ENCODE data around the gene GPC5. TPM values are rescaled to one million over a fixed set of nuclear protein-coding genes. Genes with fewer than 3 reads are reported as not detected.

GPC5 gene
- total RNA-seq, 1 donor: not detected

DNA sequence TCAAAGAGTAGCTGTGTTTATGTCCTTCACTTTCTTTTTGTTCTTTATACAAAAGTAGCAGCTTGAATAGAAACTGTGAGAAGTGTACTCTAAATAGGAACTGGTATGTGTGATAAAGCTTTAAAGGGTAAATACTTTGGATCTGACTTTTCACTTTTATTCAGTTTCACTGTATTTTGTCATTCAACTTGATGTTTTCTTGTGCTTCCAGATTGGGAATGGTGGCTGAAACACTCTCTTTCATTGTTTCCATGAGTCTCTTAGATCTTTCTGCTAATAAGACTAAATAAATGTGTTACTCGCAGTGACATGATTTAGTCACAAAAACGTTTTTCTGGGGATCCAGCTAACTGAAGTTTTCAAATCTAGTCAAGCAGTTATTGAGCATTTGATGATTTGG is 133.2 kb downstream of the GPC5 start:
- TF ChIP-seq, protein P1, sequence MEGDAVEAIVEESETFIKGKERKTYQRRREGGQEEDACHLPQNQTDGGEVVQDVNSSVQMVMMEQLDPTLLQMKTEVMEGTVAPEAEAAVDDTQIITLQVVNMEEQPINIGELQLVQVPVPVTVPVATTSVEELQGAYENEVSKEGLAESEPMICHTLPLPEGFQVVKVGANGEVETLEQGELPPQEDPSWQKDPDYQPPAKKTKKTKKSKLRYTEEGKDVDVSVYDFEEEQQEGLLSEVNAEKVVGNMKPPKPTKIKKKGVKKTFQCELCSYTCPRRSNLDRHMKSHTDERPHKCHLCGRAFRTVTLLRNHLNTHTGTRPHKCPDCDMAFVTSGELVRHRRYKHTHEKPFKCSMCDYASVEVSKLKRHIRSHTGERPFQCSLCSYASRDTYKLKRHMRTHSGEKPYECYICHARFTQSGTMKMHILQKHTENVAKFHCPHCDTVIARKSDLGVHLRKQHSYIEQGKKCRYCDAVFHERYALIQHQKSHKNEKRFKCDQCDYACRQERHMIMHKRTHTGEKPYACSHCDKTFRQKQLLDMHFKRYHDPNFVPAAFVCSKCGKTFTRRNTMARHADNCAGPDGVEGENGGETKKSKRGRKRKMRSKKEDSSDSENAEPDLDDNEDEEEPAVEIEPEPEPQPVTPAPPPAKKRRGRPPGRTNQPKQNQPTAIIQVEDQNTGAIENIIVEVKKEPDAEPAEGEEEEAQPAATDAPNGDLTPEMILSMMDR (IDR thresholded peaks at IDR 0.05; ENCODE audit: insufficient read depth, low read depth, low read length): no peak
- no peak overlapping the region for H3K4me3 ChIP-seq (ENCODE audit: low read depth, low read length)
- no peak for DNase-seq (ENCODE audit: low read depth)

DNA sequence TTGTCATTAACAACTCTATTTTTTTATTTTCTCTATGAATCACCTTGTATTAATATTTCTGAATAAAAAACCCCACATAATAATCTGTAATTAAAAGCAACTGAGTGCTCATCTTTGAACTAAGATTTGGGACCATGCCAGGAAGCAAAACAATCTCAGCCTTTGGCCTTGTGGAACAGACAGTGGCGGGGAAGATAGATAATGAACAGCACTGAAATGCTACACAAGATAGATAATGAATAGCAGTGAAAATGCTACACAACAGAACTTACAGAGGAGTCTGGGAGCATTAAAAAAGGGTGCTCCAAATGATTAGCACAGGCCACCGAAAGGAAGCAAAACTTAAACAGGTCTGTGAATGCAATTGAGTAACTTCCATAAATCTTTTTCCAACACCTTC is 134.9 kb downstream of the GPC5 start:
- DNase-seq (ENCODE audit: low read depth): no peak
- TF ChIP-seq, protein P1 (IDR thresholded peaks at IDR 0.05; ENCODE audit: insufficient read depth, low read depth, low read length): no peak
- no peak overlapping the region for H3K4me3 ChIP-seq (ENCODE audit: low read depth, low read length)

DNA sequence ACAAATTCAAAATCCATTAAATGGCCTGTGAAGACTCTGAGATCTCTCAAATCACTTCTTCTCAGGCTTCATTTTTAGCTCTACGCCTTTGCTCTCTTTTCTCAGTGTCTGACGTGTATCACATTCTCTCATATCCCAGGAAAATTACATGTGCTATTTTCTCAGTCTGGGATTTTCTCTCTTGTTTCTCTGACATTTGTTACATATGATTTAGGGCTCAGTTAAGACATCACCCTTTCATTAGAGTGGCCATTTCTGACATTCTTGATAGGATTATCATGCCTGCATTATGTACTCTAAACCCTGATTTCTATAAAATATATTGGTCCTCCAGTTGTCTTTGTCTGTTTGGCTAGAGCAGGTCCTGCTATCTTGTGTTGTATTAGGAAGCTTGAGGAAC is 136.6 kb downstream of the GPC5 start:
- TF ChIP-seq, protein P1 (IDR thresholded peaks at IDR 0.05; ENCODE audit: insufficient read depth, low read depth, low read length): no peak
- no peak for DNase-seq (ENCODE audit: low read depth)
- H3K4me3 ChIP-seq (ENCODE audit: low read depth, low read length): no peak overlapping the region

DNA sequence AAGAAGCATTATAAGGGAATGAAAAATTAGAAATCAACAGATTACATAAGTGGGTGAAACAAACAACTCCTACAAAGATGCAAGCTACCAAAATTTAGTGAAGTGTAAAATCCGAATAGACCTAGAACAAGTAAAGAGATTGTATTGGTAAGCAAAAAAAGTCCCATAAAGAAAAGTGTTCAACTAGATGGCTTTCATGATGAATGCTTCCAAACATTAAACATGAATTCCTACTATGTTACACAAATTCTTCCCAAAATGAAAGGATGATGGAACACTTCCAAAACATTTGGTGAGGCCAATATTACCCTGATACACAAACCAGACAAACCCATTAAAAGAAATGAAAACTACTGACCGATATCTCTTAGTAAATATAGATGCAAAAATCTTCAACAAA is 139.0 kb downstream of the GPC5 start:
- DNase-seq (ENCODE audit: low read depth): no peak
- TF ChIP-seq, protein P1 (IDR thresholded peaks at IDR 0.05; ENCODE audit: insufficient read depth, low read depth, low read length): no peak
- no peak overlapping the region for H3K4me3 ChIP-seq (ENCODE audit: low read depth, low read length)

DNA sequence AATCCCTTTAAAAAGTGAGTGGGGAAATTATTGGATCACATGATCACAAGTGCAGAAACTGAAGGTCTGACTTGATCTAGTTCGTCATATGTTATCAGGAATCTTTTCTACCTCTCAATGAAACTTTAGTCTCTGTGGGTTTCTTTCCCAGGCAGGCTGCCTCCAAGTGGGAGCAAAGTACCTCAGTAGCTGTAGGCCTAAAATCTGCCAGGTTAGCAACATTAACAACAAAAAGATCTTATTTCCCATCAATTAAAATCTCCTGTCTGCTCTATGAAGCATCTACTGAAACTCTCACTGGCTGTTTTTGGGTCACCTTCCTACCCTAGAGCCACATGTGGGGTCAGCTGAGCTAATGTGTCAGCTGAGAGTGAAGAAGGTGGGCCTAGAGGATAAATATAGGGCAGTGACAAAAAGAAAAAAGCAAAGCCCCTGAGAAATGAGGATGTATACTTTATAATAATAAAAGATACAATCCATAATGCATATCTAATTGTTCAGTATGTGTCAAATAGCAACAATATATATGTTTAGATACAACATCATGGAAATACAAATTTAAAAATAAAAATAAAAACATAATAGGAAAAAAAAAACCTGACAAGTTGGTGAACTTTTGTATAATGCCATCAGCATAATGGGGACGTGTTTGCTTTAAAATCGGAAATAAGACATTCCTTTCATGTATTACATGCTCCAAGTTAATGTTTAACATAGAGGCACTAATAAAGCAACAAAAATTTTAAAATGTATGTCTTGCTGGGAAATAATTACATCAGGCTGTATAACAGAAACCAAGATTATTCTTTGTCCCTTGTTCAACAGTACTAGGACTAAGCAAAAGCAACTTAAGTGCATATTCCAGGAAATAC is 141.1 kb downstream of the GPC5 start:
- H3K4me3 ChIP-seq (ENCODE audit: low read depth, low read length): no peak overlapping the region
- TF ChIP-seq, protein P1 (IDR thresholded peaks at IDR 0.05; ENCODE audit: insufficient read depth, low read depth, low read length): no peak
- DNase-seq (ENCODE audit: low read depth): no peak

DNA sequence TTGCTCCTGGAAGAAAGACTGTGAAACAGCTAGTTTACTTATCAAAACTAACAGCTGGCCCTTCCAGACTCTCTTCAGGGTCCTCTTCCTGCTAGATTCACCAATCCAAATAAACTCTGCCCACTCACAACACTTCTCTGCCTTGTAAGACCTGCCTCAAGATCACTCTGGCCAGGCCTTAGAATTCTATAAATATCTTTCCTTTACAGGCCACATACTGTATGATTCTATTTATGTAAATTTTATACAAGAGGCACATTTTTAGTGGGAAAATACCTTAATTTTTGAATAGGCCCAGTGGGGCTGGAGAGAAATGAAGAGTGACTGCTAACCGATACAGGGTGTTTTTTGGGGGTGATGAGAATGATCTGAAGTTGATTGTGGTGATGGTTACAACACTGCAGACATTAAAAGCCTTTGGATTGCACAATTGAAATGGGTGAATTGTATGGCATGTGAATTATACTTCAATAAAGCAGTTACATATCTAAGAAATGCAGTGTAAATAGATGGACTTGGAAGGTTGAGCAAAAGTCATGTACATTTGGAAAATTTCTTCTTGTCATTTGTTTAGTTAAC is 141.8 kb downstream of the GPC5 start:
- H3K4me3 ChIP-seq (ENCODE audit: low read depth, low read length): no peak overlapping the region
- TF ChIP-seq, protein P1 (IDR thresholded peaks at IDR 0.05; ENCODE audit: insufficient read depth, low read depth, low read length): no peak
- DNase-seq (ENCODE audit: low read depth): no peak
